HG03280 (cell line): Measurements from ENCODE around the gene ZBTB47.

Source experiments
- ATAC-seq: cut with Tn5 transposase; IDR thresholded peaks from one replicate; pipeline ENCODE4 v1.9.1; 2021; ENCODE audit warnings: mild to moderate bottlenecking, moderate library complexity; ENCODE audit not compliant: unreplicated experiment

ZBTB47 gene

DNA sequence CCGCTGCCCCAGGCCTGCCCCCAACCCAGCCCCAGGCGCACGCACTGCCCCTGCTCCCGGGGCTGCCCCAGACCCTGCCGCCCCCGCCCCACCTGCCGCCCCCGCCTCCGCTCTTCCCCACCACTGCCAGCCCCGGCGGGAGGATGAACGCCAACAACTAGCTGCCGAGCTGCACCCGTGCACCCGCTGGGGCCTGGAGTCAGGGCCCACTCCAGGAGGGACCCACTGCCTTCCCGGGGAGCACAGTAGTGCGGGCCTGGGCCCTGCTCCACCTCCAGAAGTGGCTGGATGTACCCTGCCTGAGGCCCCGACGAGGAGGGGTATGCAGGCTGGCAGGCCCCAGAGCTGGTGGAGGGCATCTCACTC, 10.9 kb downstream of the ZBTB47 start:
- ATAC-seq: no peak

GRCh38 chr3:42665050-42665878, 11.8 kb downstream of the ZBTB47 start:
- no peak for ATAC-seq

DNA sequence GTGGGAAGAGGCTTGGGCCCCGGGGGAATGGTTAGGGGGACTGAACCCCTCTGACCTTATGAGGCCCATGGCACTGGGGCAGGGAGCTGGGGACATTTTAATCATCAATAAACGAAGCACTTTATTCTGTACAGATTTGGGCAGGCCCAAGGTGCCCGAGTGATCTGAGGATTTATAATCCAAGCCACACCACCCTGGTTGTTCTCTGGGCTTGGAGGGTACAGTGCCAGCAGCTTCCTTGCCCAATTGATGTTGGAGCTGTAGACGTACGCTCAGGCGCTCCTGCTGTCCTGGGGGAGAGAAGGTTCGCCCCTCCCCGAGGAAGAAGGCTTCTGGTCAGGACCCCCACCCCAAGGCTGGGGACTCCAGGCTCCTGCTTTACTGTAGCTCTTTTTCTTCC, 12.5 kb downstream of the ZBTB47 start:
- ATAC-seq: no peak

DNA sequence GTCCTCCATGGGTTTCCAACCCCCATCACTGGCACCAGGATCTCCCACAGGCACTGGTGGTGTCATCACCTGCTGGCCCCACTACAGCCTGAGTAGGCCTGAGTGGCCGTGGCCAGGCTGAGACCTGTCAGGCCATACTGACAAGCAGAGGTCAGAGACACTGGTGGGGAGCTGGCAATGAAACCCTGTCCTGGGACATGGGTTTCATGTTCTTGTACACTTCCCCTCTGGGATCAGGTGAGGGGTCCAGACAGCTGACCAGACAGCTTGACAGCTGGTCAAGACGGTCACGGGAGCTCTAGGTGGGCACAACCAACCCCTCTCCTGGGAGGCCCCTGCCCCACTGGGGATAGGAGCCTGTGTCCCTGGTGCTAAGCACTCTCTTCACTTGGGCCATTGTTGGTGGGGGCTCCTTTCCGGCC, 13.1 kb downstream of the ZBTB47 start:
- no peak for ATAC-seq

- ATAC-seq: no peak
Measured at GRCh38 chr3:42667096-42667522, 13.6 kb downstream of the ZBTB47 start.

DNA sequence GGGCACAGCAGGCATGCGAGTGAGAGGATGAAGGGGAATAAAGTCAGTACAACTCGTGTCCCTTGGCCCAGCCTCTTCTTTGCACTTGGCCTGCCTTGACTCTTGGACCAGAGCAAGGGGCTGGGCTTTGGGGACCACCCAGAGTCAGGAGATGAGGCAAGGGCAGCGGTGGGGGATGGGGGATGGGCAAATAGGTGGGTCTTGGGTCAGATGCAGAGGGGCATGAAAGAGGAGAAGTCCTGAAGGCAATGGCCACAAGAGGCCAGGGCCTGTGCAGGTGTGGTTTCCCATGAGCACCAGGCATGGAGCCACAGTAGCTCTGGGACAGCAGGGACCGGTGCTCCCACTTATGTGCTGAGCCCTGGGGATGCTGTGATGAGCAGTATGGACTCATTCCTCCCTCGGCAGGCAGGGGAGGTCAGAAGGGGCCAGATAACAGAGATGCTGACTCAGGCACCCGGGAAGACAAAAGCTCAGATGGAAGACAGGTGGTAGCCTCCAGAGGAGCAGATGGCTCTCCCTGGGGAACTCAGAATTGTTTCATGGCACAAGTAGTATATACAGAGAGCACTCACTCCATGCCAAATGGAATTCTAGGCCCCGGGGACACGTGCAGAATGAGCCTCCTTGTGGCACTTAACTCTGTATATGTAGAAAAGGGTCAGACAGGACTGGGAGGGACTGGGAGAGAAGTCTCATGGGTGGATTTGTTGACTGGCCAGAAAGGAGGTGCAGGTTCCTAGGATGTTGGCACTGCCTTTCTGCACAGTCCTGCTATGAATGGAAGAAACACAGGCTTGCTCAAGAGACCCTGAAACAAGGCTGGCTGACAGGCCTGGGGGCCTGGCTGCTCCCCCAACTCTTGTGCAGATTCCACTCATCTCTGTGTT, 14.3 kb downstream of the ZBTB47 start:
- no peak for ATAC-seq

DNA sequence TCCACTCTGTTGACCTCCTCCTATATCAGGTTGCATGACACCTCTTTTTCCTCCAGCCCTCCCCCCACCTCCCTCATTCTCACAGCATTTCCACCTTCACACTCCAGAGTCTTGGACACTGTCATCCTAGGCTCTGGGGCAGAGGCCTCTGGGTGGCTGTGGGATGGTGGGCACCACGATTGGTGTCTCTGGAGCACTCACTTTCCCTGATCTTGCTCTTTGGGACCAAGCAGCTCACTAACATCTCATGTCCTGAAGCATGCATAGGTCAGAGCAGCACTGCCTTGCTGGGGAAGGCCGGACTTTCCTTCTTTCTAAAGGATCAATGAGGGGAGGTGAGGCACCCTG, 14.9 kb downstream of the ZBTB47 start:
- ATAC-seq: no peak

GRCh38 chr3:42668793-42669217, 15.3 kb downstream of the ZBTB47 start:
- no peak for ATAC-seq

- ATAC-seq: no peak
Measured at GRCh38 chr3:42670051-42670576, 16.6 kb downstream of the ZBTB47 start.

- ATAC-seq: no peak
Measured at GRCh38 chr3:42670670-42671069, 17.2 kb downstream of the ZBTB47 start.

DNA sequence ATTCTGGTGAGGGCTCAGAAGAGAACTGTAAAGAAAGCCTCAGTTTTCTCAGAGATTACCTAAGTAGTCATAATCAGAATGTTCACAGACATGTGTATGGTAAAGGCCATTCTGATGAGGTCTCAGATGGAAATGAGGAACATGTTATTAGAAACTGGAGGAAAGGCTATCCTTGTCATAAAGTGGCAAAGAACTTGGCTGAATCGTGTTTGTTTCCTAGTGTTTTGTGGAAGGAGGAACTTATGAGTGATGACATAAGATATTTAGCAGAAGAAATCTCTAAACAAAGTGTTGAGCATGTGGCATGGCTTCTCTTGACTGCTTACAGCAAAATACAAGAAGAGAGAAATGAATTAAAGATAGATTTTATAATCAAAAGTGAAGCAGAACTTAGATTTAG, 19.0 kb downstream of the ZBTB47 start:
- no peak for ATAC-seq

GRCh38 chr3:42673082-42673481, 19.6 kb downstream of the ZBTB47 start:
- no peak for ATAC-seq

- no peak for ATAC-seq
Measured at GRCh38 chr3:42674146-42674545, 20.6 kb downstream of the ZBTB47 start.

DNA sequence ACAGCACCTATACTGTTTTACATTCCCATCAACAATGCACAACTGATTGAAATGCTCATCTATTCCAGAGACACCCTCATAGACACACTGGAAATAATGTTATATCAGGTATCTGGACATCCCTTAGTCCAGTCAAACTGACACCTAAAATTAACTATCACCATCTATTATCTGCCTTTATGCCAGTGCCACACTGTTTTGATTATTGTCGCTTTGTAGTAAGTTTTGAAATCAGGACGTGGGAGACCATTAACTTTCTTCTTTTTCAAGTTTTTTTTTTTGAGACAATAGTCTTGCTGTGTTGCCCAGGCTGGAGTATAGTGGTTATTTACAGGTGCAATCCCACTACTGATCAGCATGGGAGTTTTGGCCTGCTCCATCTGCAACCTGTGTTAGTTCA, 22.4 kb downstream of the ZBTB47 start:
- ATAC-seq: no peak

DNA sequence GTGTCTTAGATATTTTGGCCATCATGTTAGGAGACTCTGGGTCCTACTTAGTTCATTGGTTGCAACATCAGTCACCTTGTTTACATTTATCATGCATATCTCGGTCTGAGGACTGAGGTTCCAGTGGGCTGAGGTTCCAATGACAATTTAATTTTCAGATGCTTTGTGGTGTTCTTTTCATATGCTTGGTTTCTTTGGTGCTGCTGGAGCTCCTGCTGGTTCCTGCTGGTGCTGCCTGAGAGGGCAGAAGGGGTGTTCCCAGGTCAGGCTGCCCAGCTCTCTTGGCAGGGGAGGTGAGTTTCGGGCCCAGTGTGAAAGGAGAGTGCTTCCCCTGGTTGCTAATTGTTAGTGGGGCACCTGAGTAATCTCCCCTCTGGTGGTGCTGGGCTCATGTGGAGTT, 24.9 kb downstream of the ZBTB47 start:
- ATAC-seq: no peak

DNA sequence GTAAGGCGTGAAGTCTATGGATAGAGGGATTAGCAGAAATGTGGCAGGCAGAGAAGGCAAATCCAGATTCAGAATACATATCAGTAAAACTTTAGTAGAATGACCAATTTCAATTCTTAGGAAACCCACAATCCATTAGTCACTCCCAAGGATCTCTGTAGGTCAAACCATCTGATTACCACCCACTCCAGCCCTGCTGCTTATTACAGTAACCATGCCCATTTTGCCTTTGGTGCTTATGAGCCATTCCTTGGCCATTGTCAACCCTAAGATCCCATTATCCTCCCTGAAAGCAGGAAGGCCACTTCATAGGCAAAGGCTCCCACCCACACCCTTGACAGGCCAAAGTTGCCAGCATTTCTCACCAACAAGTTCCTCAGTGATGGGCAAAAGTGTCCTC, 26.8 kb downstream of the ZBTB47 start:
- no peak for ATAC-seq

- no peak for ATAC-seq
Measured at GRCh38 chr3:42680806-42681205, 27.3 kb downstream of the ZBTB47 start.

GRCh38 chr3:42681361-42682038, 28.0 kb downstream of the ZBTB47 start:
- no peak for ATAC-seq

- no peak for ATAC-seq
Measured at GRCh38 chr3:42682301-42683070, 29.0 kb downstream of the ZBTB47 start.

DNA sequence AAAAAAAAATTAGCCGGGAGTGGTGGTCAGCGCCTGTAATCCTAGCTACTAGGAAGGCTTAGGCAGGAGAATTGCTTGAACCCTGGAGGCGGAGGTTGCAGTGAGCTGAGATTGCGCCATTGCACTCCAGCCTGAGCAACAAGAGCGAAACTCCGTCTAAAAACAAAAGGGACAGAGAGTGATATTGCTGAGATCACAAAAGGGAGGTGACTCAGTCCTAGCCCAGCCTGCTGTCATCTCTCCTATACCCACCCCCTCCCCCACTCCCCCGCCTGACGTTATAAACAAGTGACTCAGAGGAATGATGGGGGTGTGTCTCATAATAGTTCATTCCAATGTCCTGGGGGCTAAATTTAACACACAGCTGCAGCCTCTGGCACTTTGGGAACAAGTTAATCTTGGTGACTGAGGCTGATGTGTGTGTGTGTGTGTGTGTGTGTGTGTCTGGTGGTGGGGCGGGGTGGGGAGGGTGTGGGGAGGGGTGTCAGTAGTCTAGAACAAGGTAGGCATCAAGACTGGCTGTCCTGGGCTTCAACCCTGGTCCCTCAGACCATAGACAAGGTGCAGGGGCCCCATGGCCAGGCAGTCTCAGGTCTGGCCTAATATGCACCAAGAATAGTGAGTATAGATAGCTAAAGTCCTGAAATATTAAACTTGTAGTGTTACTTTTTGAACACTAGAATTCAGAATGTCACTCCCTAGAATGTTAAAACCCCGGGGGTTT, 30.5 kb downstream of the ZBTB47 start:
- no peak for ATAC-seq
